H54 (cell line): ENCODE results near the gene PHKB.

Experiments used
- DNase-seq: peaks from one replicate; pipeline ENCODE4 v3.0.0; 2011; ENCODE audit warnings: low spot score, mixed read lengths; ENCODE audit not compliant: insufficient read length
- FAIRE-seq: peaks from 3 replicates; lab custom pipeline; 2011; peaks lifted over from hg19 to GRCh38; lab: Jason Lieb, UNC
- POLR2A ChIP-seq: IDR thresholded peaks from 2 replicates; pipeline ENCODE4 v1.6.1; 2011; ENCODE audit warnings: low read depth, mild to moderate bottlenecking, low read length

Gene PHKB

DNA sequence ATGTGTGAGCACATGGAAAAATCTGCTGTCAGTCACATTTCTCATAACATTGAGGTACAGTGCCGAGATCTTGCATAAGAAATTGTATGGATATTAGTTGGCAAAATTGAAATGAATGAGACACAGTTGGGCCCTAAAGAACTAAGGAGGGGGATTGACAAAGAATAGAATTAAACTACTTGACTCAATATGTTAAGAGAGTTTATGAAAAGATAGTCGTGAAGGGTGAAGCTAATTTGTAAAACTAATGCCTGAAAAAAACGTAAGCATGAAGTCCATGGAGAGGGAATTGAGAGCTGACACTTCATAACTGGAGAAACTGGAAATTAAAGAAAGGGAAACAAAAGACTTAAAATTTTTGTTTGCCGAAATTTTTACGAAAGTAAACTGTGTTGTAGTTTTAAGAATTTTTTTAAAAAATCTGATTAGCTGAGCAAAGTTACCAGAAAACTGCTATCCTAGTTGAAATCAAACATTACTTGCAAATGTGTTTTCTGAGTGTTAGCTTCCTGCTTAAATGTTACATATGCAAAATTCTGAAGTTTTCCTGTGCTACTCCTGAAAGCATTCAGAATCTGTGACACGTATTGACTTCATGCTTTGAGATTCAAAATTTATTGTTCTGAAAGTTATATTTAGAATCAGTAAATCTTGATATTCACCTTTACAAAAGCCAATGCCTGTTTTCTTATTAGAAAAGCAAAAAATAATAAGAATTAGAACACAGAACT lies 239.9 kb downstream of the PHKB start:
- no peak for DNase-seq
- no peak for TF ChIP-seq POLR2A
- no peak for FAIRE-seq

- TF ChIP-seq POLR2A = no peak
- DNase-seq = no peak
- FAIRE-seq = no peak
Measured at GRCh38 chr16:47705266-47705665, 244.1 kb downstream of the PHKB start.

GRCh38 chr16:47711809-47712208 lies 250.7 kb downstream of the PHKB start:
- DNase-seq = no peak
- TF ChIP-seq POLR2A = no peak
- FAIRE-seq = no peak

- no peak for FAIRE-seq
- no peak for TF ChIP-seq POLR2A
- no peak for DNase-seq
Measured at GRCh38 chr16:47712276-47713224, 251.4 kb downstream of the PHKB start.

- no peak for DNase-seq
- TF ChIP-seq POLR2A = no peak
- peak; percentile 87 for FAIRE-seq
Measured at GRCh38 chr16:47713225-47713595, 252.1 kb downstream of the PHKB start.

DNA sequence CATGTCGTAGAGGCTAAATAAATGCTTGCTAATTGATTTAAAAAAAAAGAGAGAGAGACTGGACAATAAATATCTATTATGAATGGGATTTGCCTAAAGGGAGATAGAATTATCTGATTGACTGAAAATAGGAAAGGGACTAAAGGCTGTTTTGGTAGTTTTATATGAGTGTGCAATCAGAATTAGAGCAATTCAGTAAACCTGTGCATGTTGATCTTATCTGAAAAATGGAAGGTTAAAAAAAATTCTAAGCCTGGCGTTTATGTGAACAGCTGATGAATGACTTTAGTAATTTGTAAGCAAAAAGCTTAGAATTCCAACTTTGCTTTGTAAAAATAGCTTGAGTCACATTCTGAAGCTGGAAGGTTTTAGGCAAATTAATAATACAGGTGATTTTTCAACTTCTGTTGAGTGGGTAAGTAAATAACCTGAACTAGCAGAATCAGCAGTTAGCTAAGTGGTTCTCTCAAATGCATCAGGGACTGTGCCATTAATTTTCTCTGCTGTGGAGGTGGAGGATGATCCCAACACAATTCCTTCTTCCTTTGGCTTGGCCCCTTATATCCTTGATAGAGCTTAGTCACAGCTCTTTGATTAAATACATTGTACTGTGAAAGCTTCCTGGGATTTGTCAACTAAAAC lies 254.4 kb downstream of the PHKB start:
- TF ChIP-seq POLR2A = no peak
- DNase-seq (no peak), FAIRE-seq (no peak)

DNA sequence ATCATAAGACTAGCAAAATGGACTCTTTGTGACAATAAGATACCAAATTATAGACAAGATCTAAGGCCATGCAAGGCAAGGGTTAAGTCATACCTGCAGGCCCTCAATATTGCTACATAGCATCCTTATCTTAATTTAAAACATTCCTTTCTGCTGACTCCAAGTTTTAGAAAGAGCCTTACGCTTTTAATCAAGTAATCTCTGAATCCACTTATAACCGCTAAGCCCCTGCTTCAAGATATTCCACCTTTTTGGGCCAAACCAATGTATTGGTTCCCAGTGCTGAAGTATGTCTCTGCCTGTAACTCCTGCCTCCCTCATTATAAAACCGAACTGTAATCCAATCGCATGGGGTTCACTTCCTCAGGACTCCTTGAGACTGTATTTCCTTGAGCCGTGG lies 255.4 kb downstream of the PHKB start:
- no peak for DNase-seq
- no peak for FAIRE-seq
- TF ChIP-seq POLR2A = no peak

DNA sequence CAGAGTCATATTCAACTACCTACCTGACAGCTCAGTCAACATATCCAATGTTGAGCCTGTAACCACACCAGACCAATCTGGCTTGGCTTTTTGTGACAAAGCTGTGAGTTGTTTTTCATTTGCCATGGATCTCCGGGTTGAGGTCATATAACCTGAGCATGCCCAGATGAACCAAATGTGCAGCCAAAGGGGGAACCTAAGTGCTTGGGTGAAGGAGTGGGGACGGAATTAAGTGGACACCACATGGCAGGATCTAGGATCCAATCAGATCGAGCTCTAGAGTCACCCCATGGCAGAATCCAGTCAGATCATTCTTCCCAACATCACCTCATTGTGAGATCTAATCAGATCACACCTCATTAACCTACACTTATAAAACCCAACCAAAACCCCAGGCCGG lies 258.6 kb downstream of the PHKB start:
- DNase-seq (no peak), FAIRE-seq (no peak)
- no peak for TF ChIP-seq POLR2A

DNA sequence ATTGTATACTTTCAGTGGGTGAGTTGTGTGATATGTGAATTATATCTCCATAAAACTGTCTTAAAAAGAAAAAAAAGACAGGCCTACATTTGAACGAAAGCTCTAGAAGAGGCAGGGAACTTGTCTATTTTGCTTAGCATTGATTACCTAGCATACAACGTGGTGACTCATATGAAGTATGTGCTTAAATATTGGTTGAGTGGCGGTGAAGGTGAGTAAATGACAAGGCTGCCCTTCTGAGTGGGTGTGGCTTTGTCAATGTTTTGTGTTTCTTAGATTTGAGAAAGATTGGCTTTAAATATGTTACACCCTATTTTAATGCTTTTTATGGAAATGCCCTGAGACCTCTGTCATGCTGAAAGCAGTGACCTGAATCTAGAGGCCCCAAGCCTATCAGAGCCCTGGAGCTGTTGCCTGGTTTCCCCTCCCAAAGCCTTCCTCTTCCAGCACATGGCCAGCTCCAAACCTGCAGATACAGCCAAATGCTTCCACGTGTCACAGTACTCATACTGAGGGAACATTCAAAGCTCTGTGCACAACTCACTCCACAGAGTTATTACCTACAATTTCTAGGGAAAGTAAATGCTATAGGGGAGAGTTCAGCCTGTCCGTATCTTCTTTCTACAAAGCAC lies 260.0 kb downstream of the PHKB start:
- no peak for DNase-seq
- TF ChIP-seq POLR2A = no peak
- FAIRE-seq = no peak

- DNase-seq = no peak
- no peak for TF ChIP-seq POLR2A
- FAIRE-seq = no peak
Measured at GRCh38 chr16:47722046-47722445, 260.9 kb downstream of the PHKB start.

DNA sequence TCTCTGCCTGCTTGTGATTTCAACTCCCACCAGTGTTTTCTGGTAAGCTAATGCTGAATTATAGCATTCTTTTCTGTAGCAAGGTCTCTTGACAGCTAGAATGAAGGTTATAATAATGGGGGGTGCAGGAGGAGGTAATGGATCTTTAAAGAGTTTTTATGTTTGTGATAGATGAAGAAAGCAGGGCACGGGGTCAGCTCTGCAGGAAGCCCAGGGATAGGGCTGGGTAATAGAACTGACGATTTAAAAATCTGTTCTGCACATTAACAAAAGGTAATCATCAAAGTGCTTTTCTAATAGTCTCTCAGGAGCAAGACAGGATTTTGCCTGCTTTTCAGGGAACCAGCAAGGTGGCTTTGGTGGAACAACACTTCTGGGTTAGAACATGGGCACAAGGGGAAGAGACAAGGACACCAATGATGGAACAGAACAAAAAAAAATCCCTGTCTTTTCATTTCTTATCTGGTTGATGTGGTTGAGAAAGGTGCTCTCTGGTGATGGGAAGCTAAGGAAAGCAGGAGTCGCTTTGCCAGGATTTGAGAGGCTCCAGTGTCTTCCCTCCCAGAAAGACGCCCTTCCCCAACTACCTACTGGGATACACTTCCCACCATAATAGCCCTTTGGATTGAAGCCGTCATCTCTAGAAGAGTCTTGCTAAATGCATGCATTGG lies 263.1 kb downstream of the PHKB start:
- no peak for DNase-seq
- TF ChIP-seq POLR2A = no peak
- no peak for FAIRE-seq

GRCh38 chr16:47725188-47725695 lies 264.1 kb downstream of the PHKB start:
- DNase-seq (no peak), FAIRE-seq (no peak)
- TF ChIP-seq POLR2A = no peak

- DNase-seq (no peak), FAIRE-seq (no peak)
- no peak for TF ChIP-seq POLR2A
Measured at GRCh38 chr16:47726031-47726675, 265.0 kb downstream of the PHKB start.
